Measurements from ENCODE around the gene VPS41. TPM values are rescaled to one million over a fixed set of nuclear protein-coding genes. Genes with fewer than 3 reads are reported as not detected.

The VPS41 gene
- total and polyA plus RNA-seq, 3 donors from 2014 or later = 28.8 to 59.1 (median 52.7) TPM

- Histone ChIP-seq H3K27me3 (no peaks in the 10 kb centered on the region), H3K4me3 (no peak overlapping the region), H3K4me1 (peaks cover 2% of the 10 kb centered on the region), H3K9me3 (no peaks in the 10 kb centered on the region), H3K27ac (peak overlapping the region in 1 of 2 donors; percentile 12), H3K36me3 (ENCODE audit: low read depth, missing control alignments) (no peaks in the 10 kb centered on the region)
- TF ChIP-seq CTCF (IDR thresholded peaks at IDR 0.05) (no peak), POLR2A (IDR thresholded peaks at IDR 0.05) (no peak)
- 69 to 77% methylated on average over 2 of the region's 2 CpGs for WGBS, 2 donors
- no peak for DNase-seq
- intact Hi-C loops (cut with DNase I; ENCODE audit: low total_unique reads) = no loop called here
Measured at GRCh38 chr7:38830826-38831225, 78.2 kb downstream of the VPS41 start.

GRCh38 chr7:38829488-38830165 is 79.4 kb downstream of the VPS41 start:
- Histone ChIP-seq H3K27ac (no peak overlapping the region), H3K9me3 (no peaks in the 10 kb centered on the region), H3K27me3 (no peaks in the 10 kb centered on the region), H3K36me3 (ENCODE audit: low read depth, missing control alignments) (no peaks in the 10 kb centered on the region), H3K4me1 (peaks cover 4% of the 10 kb centered on the region), H3K4me3 (no peak overlapping the region)
- intact Hi-C loops (cut with DNase I; ENCODE audit: low total_unique reads) = no loop called here
- TF ChIP-seq CTCF (IDR thresholded peaks at IDR 0.05) = no peak
- TF ChIP-seq POLR2A (IDR thresholded peaks at IDR 0.05) = no peak
- 86 to 93% methylated on average over 5 of the region's 5 CpGs for WGBS, 2 donors
- DNase-seq = no peak

GRCh38 chr7:38828026-38828425 is 81.0 kb downstream of the VPS41 start:
- no peak for DNase-seq
- 87 to 93% methylated on average over 3 of the region's 3 CpGs for WGBS, 2 donors
- TF ChIP-seq POLR2A (IDR thresholded peaks at IDR 0.05) = no peak
- TF ChIP-seq CTCF (IDR thresholded peaks at IDR 0.05) = no peak
- H3K36me3 ChIP-seq (ENCODE audit: low read depth, missing control alignments) = no peaks in the 10 kb centered on the region
- no peaks in the 10 kb centered on the region for H3K27me3 ChIP-seq
- H3K4me3 ChIP-seq = no peak overlapping the region
- peaks cover 4% of the 10 kb centered on the region for H3K4me1 ChIP-seq
- no peak overlapping the region for H3K27ac ChIP-seq
- no peaks in the 10 kb centered on the region for H3K9me3 ChIP-seq
- intact Hi-C loops (cut with DNase I; ENCODE audit: low total_unique reads) = no loop called here

- H3K27ac ChIP-seq = peak overlapping the region; percentile 70 to 76
- no peaks in the 10 kb centered on the region for H3K9me3 ChIP-seq
- no peak for DNase-seq
- intact Hi-C loops (cut with DNase I; ENCODE audit: low total_unique reads) = no loop called here
- no peak overlapping the region for H3K4me3 ChIP-seq
- no peaks in the 10 kb centered on the region for H3K36me3 ChIP-seq (ENCODE audit: low read depth, missing control alignments)
- WGBS, 2 donors = 43 to 52% methylated on average over 3 of the region's 3 CpGs
- TF ChIP-seq CTCF (IDR thresholded peaks at IDR 0.05) (no peak), POLR2A (IDR thresholded peaks at IDR 0.05) (no peak)
- peaks cover 4% of the 10 kb centered on the region for H3K4me1 ChIP-seq
- no peaks in the 10 kb centered on the region for H3K27me3 ChIP-seq
Measured at GRCh38 chr7:38825721-38826440, 83.1 kb downstream of the VPS41 start.
